DMS114 treated with DMSO at 0.1 percent for 48 hours (cell line): ENCODE results near the gene POLR2B.
"Not testable (repeated sequence)": the region's sequence is repeated elsewhere in the genome, so short reads cannot be mapped to it uniquely, and the experiment has no call there.

ENCODE experiments used
- DNase-seq: peaks from one replicate; lab custom pipeline; 2025; ENCODE audit not compliant: unreplicated experiment; lab: John Stamatoyannopoulos, UW

The POLR2B gene

GRCh38 chr4:56978750-56979303, at the start of gene POLR2B:
TSS of gene POLR2B (plus strand) at chr4:56978896. CDS start at chr4:56978986, 90 bp downstream.
- DNase-seq: peak; percentile 81

- DNase-seq: no peak
These were observed 48.1 kb upstream of the POLR2B start for GRCh38 chr4:56930638-56931037.

GRCh38 chr4:56931924-56932323, 46.8 kb upstream of the POLR2B start:
- DNase-seq: no peak

- DNase-seq: no peak
These were observed 41.4 kb upstream of the POLR2B start for GRCh38 chr4:56937262-56937661.

GRCh38 chr4:56939826-56940225, 38.9 kb upstream of the POLR2B start:
- DNase-seq: not testable (repeated sequence)

GRCh38 chr4:56940403-56940802, 38.3 kb upstream of the POLR2B start:
- no peak for DNase-seq

GRCh38 chr4:56940971-56941370, 37.7 kb upstream of the POLR2B start:
- no peak for DNase-seq

- no peak for DNase-seq
These were observed 37.3 kb upstream of the POLR2B start for GRCh38 chr4:56941403-56941802.

GRCh38 chr4:56953680-56954520, 24.8 kb upstream of the POLR2B start:
- DNase-seq: no peak

GRCh38 chr4:56958111-56958517, 20.6 kb upstream of the POLR2B start:
- no peak for DNase-seq

GRCh38 chr4:56959100-56959499, 19.6 kb upstream of the POLR2B start:
- no peak for DNase-seq

- no peak for DNase-seq
These were observed 17.6 kb upstream of the POLR2B start for GRCh38 chr4:56961107-56961500.

GRCh38 chr4:56971383-56971782, 7.3 kb upstream of the POLR2B start:
- no peak for DNase-seq

- DNase-seq: no peak
These were observed 6.3 kb upstream of the POLR2B start for GRCh38 chr4:56972389-56972788.

GRCh38 chr4:56972809-56973208, 5.9 kb upstream of the POLR2B start:
- DNase-seq: no peak

GRCh38 chr4:56973336-56973735, 5.4 kb upstream of the POLR2B start:
- DNase-seq: no peak

- DNase-seq: no peak
These were observed 2.3 kb upstream of the POLR2B start for GRCh38 chr4:56976283-56976836.

- DNase-seq: no peak
These were observed 1.8 kb upstream of the POLR2B start for GRCh38 chr4:56976837-56977320.

- DNase-seq: peak; percentile 89
These were observed 1.2 kb upstream of the POLR2B start, which contains the start of gene NOA1 for GRCh38 chr4:56977321-56978012. TSS of gene NOA1 (minus strand) at chr4:56977606. CDS start at chr4:56977585, 21 bp downstream.

GRCh38 chr4:56979421-56980072, 851 bp downstream of the POLR2B start:
- peak; percentile 5 for DNase-seq

- DNase-seq: no peak
These were observed 3.1 kb downstream of the POLR2B start for GRCh38 chr4:56981795-56982201.
